Measurements from ENCODE around the gene FBRS. TPM values are rescaled to one million over a fixed set of nuclear protein-coding genes. Genes with fewer than 3 reads are reported as not detected.

Gene FBRS
- total RNA-seq, 1 donor from 2014 or later: 60.9 TPM

GRCh38 chr16:30656388-30656787 is 1.8 kb upstream of the FBRS start:
- H3K36me3 Mint-ChIP-seq (ENCODE audit: low read depth, unreplicated experiment): peaks cover 27% of the 10 kb centered on the region
- H3K9me3 Mint-ChIP-seq (ENCODE audit: unreplicated experiment): no peaks in the 10 kb centered on the region
- no peak for TF ChIP-seq CTCF (IDR thresholded peaks at IDR 0.05; ENCODE audit: unreplicated experiment)
- H3K4me3 Mint-ChIP-seq (ENCODE audit: unreplicated experiment): no peak overlapping the region
- H3K4me1 Mint-ChIP-seq (ENCODE audit: unreplicated experiment): peaks cover 30% of the 10 kb centered on the region
- DNase-seq (ENCODE audit: low spot score): no peak
- H3K27me3 Mint-ChIP-seq (ENCODE audit: unreplicated experiment): peaks cover 26% of the 10 kb centered on the region
- no peak overlapping the region for H3K27ac Mint-ChIP-seq (ENCODE audit: unreplicated experiment)

- DNase-seq (ENCODE audit: low spot score): no peak
- peaks cover 29% of the 10 kb centered on the region for H3K36me3 Mint-ChIP-seq (ENCODE audit: low read depth, unreplicated experiment)
Measured at GRCh38 chr16:30656974-30657865, 1.0 kb upstream of the FBRS start.

GRCh38 chr16:30658731-30659506 is 688 bp downstream of the FBRS start:
- Mint-ChIP-seq H3K9me3 (ENCODE audit: unreplicated experiment) (no peaks in the 10 kb centered on the region), H3K27me3 (ENCODE audit: unreplicated experiment) (peaks cover 18% of the 10 kb centered on the region), H3K27ac (ENCODE audit: unreplicated experiment) (peak overlapping the region; percentile 99), H3K4me1 (ENCODE audit: unreplicated experiment) (peaks cover 25% of the 10 kb centered on the region), H3K36me3 (ENCODE audit: low read depth, unreplicated experiment) (peaks cover 40% of the 10 kb centered on the region), H3K4me3 (ENCODE audit: unreplicated experiment) (peak overlapping the region; percentile 98)
- peak; percentile 68 for DNase-seq (ENCODE audit: low spot score)
- TF ChIP-seq CTCF (IDR thresholded peaks at IDR 0.05; ENCODE audit: unreplicated experiment): no peak

More at GRCh38 chr16:30656974-30657865, 1.0 kb upstream of the FBRS start:
- Mint-ChIP-seq H3K4me1 (ENCODE audit: unreplicated experiment) (peaks cover 30% of the 10 kb centered on the region), H3K27ac (ENCODE audit: unreplicated experiment) (peak overlapping the region; percentile 98), H3K9me3 (ENCODE audit: unreplicated experiment) (no peaks in the 10 kb centered on the region), H3K27me3 (ENCODE audit: unreplicated experiment) (peaks cover 23% of the 10 kb centered on the region), H3K4me3 (ENCODE audit: unreplicated experiment) (peak overlapping the region; percentile 88)
- no peak for TF ChIP-seq CTCF (IDR thresholded peaks at IDR 0.05; ENCODE audit: unreplicated experiment)

GRCh38 chr16:30659507-30660423 is 1.5 kb downstream of the FBRS start:
- Mint-ChIP-seq H3K4me1 (ENCODE audit: unreplicated experiment) (peaks cover 25% of the 10 kb centered on the region), H3K27me3 (ENCODE audit: unreplicated experiment) (peaks cover 18% of the 10 kb centered on the region), H3K36me3 (ENCODE audit: low read depth, unreplicated experiment) (peaks cover 41% of the 10 kb centered on the region), H3K9me3 (ENCODE audit: unreplicated experiment) (no peaks in the 10 kb centered on the region), H3K27ac (ENCODE audit: unreplicated experiment) (no peak overlapping the region), H3K4me3 (ENCODE audit: unreplicated experiment) (peak overlapping the region; percentile 89)
- TF ChIP-seq CTCF (IDR thresholded peaks at IDR 0.05; ENCODE audit: unreplicated experiment): no peak
- DNase-seq (ENCODE audit: low spot score): no peak
